ENCODE data around the gene CMTM2.

CMTM2 gene

GRCh38 chr16:66539623-66540469 lies 39.4 kb upstream of the CMTM2 start:
- H3K4me3 ChIP-seq (ENCODE audit: low read length): no peak overlapping the region
- TF ChIP-seq, protein P1, sequence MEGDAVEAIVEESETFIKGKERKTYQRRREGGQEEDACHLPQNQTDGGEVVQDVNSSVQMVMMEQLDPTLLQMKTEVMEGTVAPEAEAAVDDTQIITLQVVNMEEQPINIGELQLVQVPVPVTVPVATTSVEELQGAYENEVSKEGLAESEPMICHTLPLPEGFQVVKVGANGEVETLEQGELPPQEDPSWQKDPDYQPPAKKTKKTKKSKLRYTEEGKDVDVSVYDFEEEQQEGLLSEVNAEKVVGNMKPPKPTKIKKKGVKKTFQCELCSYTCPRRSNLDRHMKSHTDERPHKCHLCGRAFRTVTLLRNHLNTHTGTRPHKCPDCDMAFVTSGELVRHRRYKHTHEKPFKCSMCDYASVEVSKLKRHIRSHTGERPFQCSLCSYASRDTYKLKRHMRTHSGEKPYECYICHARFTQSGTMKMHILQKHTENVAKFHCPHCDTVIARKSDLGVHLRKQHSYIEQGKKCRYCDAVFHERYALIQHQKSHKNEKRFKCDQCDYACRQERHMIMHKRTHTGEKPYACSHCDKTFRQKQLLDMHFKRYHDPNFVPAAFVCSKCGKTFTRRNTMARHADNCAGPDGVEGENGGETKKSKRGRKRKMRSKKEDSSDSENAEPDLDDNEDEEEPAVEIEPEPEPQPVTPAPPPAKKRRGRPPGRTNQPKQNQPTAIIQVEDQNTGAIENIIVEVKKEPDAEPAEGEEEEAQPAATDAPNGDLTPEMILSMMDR (conservative IDR thresholded peaks at IDR 0.05; ENCODE audit: low read length): no peak
- DNase-seq (ENCODE audit: low read depth): no peak

- H3K4me3 ChIP-seq (ENCODE audit: low read length): no peak overlapping the region
- DNase-seq (ENCODE audit: low read depth): no peak
- TF ChIP-seq, protein P1 (conservative IDR thresholded peaks at IDR 0.05; ENCODE audit: low read length): no peak
Measured at GRCh38 chr16:66541388-66542355, 37.6 kb upstream of the CMTM2 start.

GRCh38 chr16:66542396-66542795 lies 36.9 kb upstream of the CMTM2 start:
- DNase-seq (ENCODE audit: low read depth): no peak
- TF ChIP-seq, protein P1 (conservative IDR thresholded peaks at IDR 0.05; ENCODE audit: low read length): no peak

DNA sequence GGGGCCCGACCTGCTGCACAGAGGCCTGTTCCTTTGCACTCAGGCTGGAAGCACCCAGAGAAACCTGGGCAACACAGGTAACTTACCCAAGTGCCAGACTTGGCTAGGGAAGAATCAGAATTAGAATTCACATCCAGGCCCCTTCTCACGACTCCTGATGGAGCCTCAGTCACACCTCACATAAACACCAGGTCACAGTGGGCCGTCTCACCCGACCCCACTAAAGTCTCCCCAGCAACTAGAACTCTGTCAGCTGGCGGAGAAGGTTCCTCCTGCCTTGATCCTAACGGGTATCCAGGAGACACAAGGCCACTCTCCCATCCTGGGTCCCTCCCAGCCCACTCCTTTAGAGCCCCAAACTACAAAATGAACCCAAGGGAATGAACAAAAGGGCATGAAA lies 35.7 kb upstream of the CMTM2 start:
- no peak overlapping the region for H3K4me3 ChIP-seq (ENCODE audit: low read length)
- TF ChIP-seq, protein P1 (conservative IDR thresholded peaks at IDR 0.05; ENCODE audit: low read length): no peak
- no peak for DNase-seq (ENCODE audit: low read depth)

More at GRCh38 chr16:66542396-66542795, 36.9 kb upstream of the CMTM2 start:
- H3K4me3 ChIP-seq (ENCODE audit: low read length): no peak overlapping the region

DNA sequence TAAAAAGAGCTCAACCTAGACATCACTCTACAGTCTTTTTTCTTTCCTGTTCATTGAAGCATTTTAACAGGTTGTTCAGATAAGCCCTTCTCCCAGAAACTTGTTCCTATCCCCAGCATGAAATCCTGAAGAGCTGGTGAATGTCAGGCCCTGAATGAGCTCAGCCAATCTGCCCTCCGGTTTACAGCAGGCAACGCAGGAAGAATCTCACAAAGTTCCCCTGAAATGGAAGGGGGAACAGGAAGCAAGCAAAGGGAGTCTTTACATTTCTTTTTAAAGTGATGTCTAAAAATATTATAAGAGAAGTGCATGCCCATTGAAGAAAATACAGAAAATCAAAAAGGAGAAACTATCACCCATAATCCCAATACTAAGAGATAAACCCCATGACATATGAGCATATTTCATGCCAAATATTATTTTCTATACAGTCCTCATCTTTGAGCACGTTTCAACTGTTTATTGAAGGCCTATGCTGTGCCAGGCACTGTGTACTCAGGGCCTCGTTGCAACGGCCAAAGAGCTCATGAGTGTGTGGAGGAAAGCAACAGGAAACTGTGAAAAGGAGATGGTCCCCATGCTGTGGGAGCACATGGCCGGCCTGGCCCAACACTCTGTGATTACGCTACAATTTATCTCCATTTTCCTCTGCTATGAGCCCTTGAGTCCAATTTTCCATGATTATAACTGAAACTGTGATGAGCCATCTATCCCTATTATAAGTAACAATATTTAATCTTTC lies 35.1 kb upstream of the CMTM2 start:
- H3K4me3 ChIP-seq (ENCODE audit: low read length): no peak overlapping the region
- no peak for DNase-seq (ENCODE audit: low read depth)
- TF ChIP-seq, protein P1 (conservative IDR thresholded peaks at IDR 0.05; ENCODE audit: low read length): no peak

GRCh38 chr16:66547101-66547989 lies 31.9 kb upstream of the CMTM2 start:
- no peak overlapping the region for H3K4me3 ChIP-seq (ENCODE audit: low read length)
- TF ChIP-seq, protein P1 (conservative IDR thresholded peaks at IDR 0.05; ENCODE audit: low read length): no peak
- no peak for DNase-seq (ENCODE audit: low read depth)
